Liver (tissue), 9 donors: ENCODE measurements around the gene LHX8. TPM values are rescaled to one million over a fixed set of nuclear protein-coding genes. Genes with fewer than 3 reads are reported as not detected.
"Not testable (repeated sequence)": the region's sequence is repeated elsewhere in the genome, so short reads cannot be mapped to it uniquely, and the experiment has no call there.

Experiments used
- DNase-seq: peaks from one replicate; pipeline ENCODE4 v3.0.0-alpha.2; 2017; ENCODE audit warnings: low spot score
- H3K27ac ChIP-seq, 2 donors: one replicate each; pipeline ENCODE4 v1.7.0; 2013; ENCODE audit warnings: inconsistent platforms in 2 of 2, low read length in 2 of 2, control low read depth in 1 of 2, low read depth in 1 of 2, mild to moderate bottlenecking in 1 of 2
- H3K27me3 ChIP-seq, 4 donors: one replicate each; pipeline versions ENCODE4 v1.6.1 to v1.7.0; 2013; ENCODE audit warnings: low read length in 3 of 4, inconsistent platforms in 1 of 4, mild to moderate bottlenecking in 1 of 4, moderate library complexity in 1 of 4; ENCODE audit not compliant: control insufficient read depth in 4 of 4, insufficient read depth in 4 of 4
- H3K36me3 ChIP-seq, 4 donors: one replicate each; pipeline versions ENCODE4 v1.6.1 to v1.7.0; 2013; ENCODE audit warnings: low read length in 3 of 4, mild to moderate bottlenecking in 3 of 4, low read depth in 1 of 4, moderate library complexity in 1 of 4; ENCODE audit not compliant: control insufficient read depth in 4 of 4, insufficient read depth in 3 of 4
- H3K4me1 ChIP-seq, 4 donors: one replicate each; pipeline versions ENCODE4 v1.6.1 to v1.7.0; 2013; ENCODE audit warnings: low read length in 3 of 4, mild to moderate bottlenecking in 3 of 4, moderate library complexity in 1 of 4; ENCODE audit not compliant: control insufficient read depth in 4 of 4, insufficient read depth in 4 of 4
- H3K4me3 ChIP-seq, 3 donors: one replicate each; pipeline versions ENCODE4 v1.6.1 to v1.7.0; 2013; ENCODE audit warnings: low read length in 3 of 3, control low read depth in 1 of 3, low read depth in 1 of 3, mild to moderate bottlenecking in 1 of 3
- H3K9ac ChIP-seq, 2 donors: one replicate each; pipeline ENCODE4 v1.7.0; 2013; ENCODE audit warnings: low read length in 2 of 2, mild to moderate bottlenecking in 2 of 2, moderate library complexity in 2 of 2, control low read depth in 1 of 2, low read depth in 1 of 2
- H3K9me3 ChIP-seq, 4 donors: one replicate each; pipeline versions ENCODE4 v1.6.1 to v1.7.0; 2013; ENCODE audit warnings: low read length in 3 of 4; ENCODE audit not compliant: control insufficient read depth in 4 of 4
- EGR1 ChIP-seq, 2 donors: IDR thresholded peaks; 2 replicates each; pipeline ENCODE4 v1.6.1; 2016 to 2018; ENCODE audit warnings: antibody characterized with exemption in 2 of 2, low read depth in 2 of 2
- FOXA1 ChIP-seq: IDR thresholded peaks from 2 replicates; pipeline ENCODE4 v1.6.1; 2016; ENCODE audit warnings: antibody characterized with exemption
- FOXA2 ChIP-seq: IDR thresholded peaks from 2 replicates; pipeline ENCODE4 v1.6.1; 2016; ENCODE audit warnings: antibody characterized with exemption
- GABPA ChIP-seq, 2 donors: IDR thresholded peaks in 1 of 2; conservative IDR thresholded peaks in 1 of 2; 2 replicates each; pipeline ENCODE4 v1.6.1; 2016; ENCODE audit warnings: antibody characterized with exemption in 2 of 2, mild to moderate bottlenecking in 1 of 2, moderate library complexity in 1 of 2
- HNF4A ChIP-seq, 2 donors: conservative IDR thresholded peaks; 2 replicates each; pipeline ENCODE4 v1.6.1; 2016; ENCODE audit warnings: antibody characterized with exemption in 2 of 2, mild to moderate bottlenecking in 2 of 2
- HNF4G ChIP-seq: IDR thresholded peaks from 2 replicates; pipeline ENCODE4 v1.6.1; 2016; ENCODE audit warnings: antibody characterized with exemption
- JUND ChIP-seq, 2 donors: IDR thresholded peaks; 2 replicates each; pipeline ENCODE4 v1.6.1; 2016; ENCODE audit warnings: antibody characterized with exemption in 2 of 2
- NR2F2 ChIP-seq: IDR thresholded peaks from 2 replicates; pipeline ENCODE4 v1.6.1; 2016; ENCODE audit warnings: antibody characterized with exemption
- RAD21 ChIP-seq, 2 donors: IDR thresholded peaks; 2 replicates each; pipeline ENCODE4 v1.6.1; 2016; ENCODE audit warnings: antibody characterized with exemption in 2 of 2, mild to moderate bottlenecking in 2 of 2
- RXRA ChIP-seq, 2 donors: IDR thresholded peaks; 2 replicates each; pipeline ENCODE4 v1.6.1; 2017 to 2018; ENCODE audit warnings: antibody characterized with exemption in 2 of 2, mild to moderate bottlenecking in 1 of 2
- SP1 ChIP-seq: IDR thresholded peaks from 2 replicates; pipeline ENCODE4 v1.6.1; 2018; ENCODE audit warnings: antibody characterized with exemption, mild to moderate bottlenecking
- TAF1 ChIP-seq: conservative IDR thresholded peaks from 2 replicates; pipeline ENCODE4 v1.6.1; 2016; ENCODE audit warnings: antibody characterized with exemption, mild to moderate bottlenecking
- YY1 ChIP-seq: IDR thresholded peaks from 2 replicates; pipeline ENCODE4 v1.6.1; 2016; ENCODE audit warnings: antibody characterized with exemption, mild to moderate bottlenecking
- WGBS: extraction: QIAGEN DNeasy Blood & Tissue Kit; methylation state at CpG from one replicate; pipeline ENCODE4 v1.1.7; 2013; 5-methylcytosine and 5-hydroxymethylcytosine counted together
- polyA plus RNA-seq, 2 donors: library from polyadenylated mRNA; stranded (reverse) in 1 of 2; unstranded in 1 of 2; fragments of 200-250 nt in 1 of 2; fragments of >200 nt in 1 of 2; fragmentation: Nextera tagmentation in 1 of 2; extraction: Ambion mirVana in 1 of 2; gene quantifications; one replicate each; pipeline versions ENCODE4 v1.2.1 to v1.2.3, GENCODE V29; 2013 to 2015
- total RNA-seq, 2 donors: library from RNA; depleted of rRNA; stranded (reverse); fragments of >200 nt; gene quantifications; one replicate each; pipeline ENCODE4 v1.2.3, GENCODE V29; 2014
- TF ChIP-seq, protein P1 (sequence below): IDR thresholded peaks from 2 replicates; pipeline ENCODE4 v1.6.1; 2016; ENCODE audit warnings: antibody characterized with exemption
- TF ChIP-seq, protein P2 (sequence below): IDR thresholded peaks from 2 replicates; pipeline ENCODE4 v1.6.1; 2016; ENCODE audit warnings: antibody characterized with exemption
- TF ChIP-seq, protein P3 (sequence below): fragments of 150-350 bp; IDR thresholded peaks from 2 replicates; pipeline ENCODE4 v1.5.1; 2017; ENCODE audit warnings: improper control_type of control experiment, low read depth, low read length; ENCODE audit not compliant: missing input control
- TF ChIP-seq, protein P4 (sequence below): IDR thresholded peaks from 2 replicates; pipeline ENCODE4 v1.6.1; 2016; ENCODE audit warnings: antibody characterized with exemption
- TF ChIP-seq, protein P5 (sequence below): IDR thresholded peaks from 2 replicates; pipeline ENCODE4 v1.6.1; 2016; ENCODE audit warnings: antibody characterized with exemption, mild to moderate bottlenecking
- donor health status: healthy.
- donor health status: healthy.
- donor health status: healthy.
- donor health status: healthy.
- donor health status: healthy.

The LHX8 gene
- total and polyA plus RNA-seq, 4 donors, result not detected

DNA sequence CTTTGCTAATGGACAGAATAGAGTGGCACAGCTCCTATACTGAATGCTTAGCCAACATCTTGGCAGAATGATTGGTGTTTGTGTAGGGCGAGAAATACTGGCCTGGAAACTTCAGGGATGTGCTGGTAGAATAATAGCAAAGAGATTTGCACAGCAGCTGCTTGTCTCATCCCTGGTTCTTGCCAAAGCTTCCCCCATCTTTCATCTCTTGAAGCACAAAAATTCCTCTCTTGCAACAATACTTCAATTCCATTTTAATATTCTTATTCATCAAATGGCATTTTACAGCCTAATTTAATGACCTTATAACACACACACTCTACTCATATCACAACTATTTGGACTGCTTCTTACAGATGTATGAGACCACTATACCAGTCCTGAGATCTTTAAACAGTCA is 37.7 kb downstream of the LHX8 start (continued):
- TF ChIP-seq, protein P1, sequence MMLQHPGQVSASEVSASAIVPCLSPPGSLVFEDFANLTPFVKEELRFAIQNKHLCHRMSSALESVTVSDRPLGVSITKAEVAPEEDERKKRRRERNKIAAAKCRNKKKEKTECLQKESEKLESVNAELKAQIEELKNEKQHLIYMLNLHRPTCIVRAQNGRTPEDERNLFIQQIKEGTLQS, result no peak

DNA sequence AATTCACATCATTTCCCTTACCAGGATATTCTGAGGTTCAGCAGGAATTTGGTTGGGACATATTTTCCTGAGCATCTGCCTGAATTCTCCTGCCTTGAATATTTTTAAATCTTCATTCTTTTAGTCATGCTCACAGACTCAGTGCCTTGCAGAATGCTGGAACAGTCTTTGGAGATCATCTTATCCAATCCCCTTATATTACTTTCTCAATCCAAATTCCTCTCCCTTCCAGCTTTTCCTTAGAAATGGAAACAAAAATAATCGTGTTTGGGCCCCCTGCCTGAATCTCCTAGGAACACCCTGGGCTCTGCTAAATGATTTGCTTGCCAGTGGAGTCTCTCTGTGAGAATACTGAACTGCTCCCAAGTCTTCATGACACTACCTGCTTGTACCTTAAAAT is 38.4 kb downstream of the LHX8 start:
- no peak overlapping the region for H3K27ac ChIP-seq
- no peaks in the 10 kb centered on the region for H3K36me3 ChIP-seq
- TF ChIP-seq FOXA1, result no peak
- TF ChIP-seq JUND (IDR thresholded peaks at IDR 0.05), result no peak
- no peaks in the 10 kb centered on the region for H3K27me3 ChIP-seq
- no peaks in the 10 kb centered on the region for H3K9me3 ChIP-seq
- H3K4me1 ChIP-seq, result peaks cover under 1 to 3% (median 1%) of the 10 kb centered on the region in 4 donors
- no peak overlapping the region for H3K9ac ChIP-seq
- no peak for DNase-seq
- 32% methylated on average over 1 of the region's 1 CpG for WGBS
- H3K4me3 ChIP-seq, result no peak overlapping the region

DNA sequence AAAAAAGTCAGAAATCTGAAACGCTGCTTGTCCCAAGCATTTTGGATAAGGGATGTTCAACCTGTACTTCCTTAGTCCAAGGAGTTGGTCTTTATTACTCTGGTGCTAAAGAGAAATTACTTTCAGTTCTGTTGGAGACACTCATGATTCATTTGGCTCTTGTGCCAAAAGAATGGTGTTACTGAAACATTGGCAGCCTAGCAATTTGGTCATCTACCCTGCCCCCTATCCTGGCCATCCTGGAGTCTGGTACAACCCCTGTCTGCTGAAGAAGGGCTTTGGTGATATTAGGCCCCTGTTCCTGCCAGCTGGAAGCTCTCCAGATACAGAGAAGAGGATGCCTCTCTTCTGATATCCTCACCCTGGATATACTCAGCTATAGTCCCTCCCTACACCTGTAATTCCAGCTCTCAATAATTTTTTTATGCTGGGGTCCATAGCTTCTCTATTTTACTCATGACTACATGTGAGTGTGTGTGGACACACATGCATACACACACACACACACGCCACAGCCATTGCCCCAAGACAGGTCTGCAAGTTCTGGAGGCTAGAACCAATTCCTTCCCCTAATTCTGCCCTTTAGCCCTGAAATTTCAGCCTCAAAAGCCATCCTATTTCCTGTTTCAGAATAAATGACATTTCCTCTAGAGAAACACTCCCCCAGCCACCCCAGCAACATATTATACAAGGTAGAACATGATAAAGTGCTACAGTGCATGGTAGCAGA is 40.0 kb downstream of the LHX8 start:
- no peak for DNase-seq
- TF ChIP-seq HNF4A (conservative IDR thresholded peaks at IDR 0.05), result no peak
- TF ChIP-seq YY1, result no peak
- TF ChIP-seq, protein P1, result no peak
- no peak for TF ChIP-seq JUND (IDR thresholded peaks at IDR 0.05)
- TF ChIP-seq, protein P2, sequence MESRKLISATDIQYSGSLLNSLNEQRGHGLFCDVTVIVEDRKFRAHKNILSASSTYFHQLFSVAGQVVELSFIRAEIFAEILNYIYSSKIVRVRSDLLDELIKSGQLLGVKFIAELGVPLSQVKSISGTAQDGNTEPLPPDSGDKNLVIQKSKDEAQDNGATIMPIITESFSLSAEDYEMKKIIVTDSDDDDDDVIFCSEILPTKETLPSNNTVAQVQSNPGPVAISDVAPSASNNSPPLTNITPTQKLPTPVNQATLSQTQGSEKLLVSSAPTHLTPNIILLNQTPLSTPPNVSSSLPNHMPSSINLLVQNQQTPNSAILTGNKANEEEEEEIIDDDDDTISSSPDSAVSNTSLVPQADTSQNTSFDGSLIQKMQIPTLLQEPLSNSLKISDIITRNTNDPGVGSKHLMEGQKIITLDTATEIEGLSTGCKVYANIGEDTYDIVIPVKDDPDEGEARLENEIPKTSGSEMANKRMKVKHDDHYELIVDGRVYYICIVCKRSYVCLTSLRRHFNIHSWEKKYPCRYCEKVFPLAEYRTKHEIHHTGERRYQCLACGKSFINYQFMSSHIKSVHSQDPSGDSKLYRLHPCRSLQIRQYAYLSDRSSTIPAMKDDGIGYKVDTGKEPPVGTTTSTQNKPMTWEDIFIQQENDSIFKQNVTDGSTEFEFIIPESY, result no peak
- TF ChIP-seq SP1, result no peak
- TF ChIP-seq TAF1, result no peak
- no peak for TF ChIP-seq RXRA (IDR thresholded peaks at IDR 0.05)
- no peak for TF ChIP-seq NR2F2
- no peak for TF ChIP-seq HNF4G
- no peak for TF ChIP-seq RAD21 (IDR thresholded peaks at IDR 0.05)
- TF ChIP-seq, protein P3, sequence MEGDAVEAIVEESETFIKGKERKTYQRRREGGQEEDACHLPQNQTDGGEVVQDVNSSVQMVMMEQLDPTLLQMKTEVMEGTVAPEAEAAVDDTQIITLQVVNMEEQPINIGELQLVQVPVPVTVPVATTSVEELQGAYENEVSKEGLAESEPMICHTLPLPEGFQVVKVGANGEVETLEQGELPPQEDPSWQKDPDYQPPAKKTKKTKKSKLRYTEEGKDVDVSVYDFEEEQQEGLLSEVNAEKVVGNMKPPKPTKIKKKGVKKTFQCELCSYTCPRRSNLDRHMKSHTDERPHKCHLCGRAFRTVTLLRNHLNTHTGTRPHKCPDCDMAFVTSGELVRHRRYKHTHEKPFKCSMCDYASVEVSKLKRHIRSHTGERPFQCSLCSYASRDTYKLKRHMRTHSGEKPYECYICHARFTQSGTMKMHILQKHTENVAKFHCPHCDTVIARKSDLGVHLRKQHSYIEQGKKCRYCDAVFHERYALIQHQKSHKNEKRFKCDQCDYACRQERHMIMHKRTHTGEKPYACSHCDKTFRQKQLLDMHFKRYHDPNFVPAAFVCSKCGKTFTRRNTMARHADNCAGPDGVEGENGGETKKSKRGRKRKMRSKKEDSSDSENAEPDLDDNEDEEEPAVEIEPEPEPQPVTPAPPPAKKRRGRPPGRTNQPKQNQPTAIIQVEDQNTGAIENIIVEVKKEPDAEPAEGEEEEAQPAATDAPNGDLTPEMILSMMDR, result no peak
- TF ChIP-seq, protein P4, sequence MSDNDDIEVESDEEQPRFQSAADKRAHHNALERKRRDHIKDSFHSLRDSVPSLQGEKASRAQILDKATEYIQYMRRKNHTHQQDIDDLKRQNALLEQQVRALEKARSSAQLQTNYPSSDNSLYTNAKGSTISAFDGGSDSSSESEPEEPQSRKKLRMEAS, result no peak
- no peak for TF ChIP-seq FOXA1
- TF ChIP-seq EGR1 (IDR thresholded peaks at IDR 0.05; ENCODE audit: low read depth in 2 of 2), result no peak
- no peak for TF ChIP-seq GABPA (IDR thresholded peaks at IDR 0.05 in 1 of 2, conservative IDR thresholded peaks at IDR 0.05 in 1 of 2)
- no peak for TF ChIP-seq FOXA2
- TF ChIP-seq, protein P5, sequence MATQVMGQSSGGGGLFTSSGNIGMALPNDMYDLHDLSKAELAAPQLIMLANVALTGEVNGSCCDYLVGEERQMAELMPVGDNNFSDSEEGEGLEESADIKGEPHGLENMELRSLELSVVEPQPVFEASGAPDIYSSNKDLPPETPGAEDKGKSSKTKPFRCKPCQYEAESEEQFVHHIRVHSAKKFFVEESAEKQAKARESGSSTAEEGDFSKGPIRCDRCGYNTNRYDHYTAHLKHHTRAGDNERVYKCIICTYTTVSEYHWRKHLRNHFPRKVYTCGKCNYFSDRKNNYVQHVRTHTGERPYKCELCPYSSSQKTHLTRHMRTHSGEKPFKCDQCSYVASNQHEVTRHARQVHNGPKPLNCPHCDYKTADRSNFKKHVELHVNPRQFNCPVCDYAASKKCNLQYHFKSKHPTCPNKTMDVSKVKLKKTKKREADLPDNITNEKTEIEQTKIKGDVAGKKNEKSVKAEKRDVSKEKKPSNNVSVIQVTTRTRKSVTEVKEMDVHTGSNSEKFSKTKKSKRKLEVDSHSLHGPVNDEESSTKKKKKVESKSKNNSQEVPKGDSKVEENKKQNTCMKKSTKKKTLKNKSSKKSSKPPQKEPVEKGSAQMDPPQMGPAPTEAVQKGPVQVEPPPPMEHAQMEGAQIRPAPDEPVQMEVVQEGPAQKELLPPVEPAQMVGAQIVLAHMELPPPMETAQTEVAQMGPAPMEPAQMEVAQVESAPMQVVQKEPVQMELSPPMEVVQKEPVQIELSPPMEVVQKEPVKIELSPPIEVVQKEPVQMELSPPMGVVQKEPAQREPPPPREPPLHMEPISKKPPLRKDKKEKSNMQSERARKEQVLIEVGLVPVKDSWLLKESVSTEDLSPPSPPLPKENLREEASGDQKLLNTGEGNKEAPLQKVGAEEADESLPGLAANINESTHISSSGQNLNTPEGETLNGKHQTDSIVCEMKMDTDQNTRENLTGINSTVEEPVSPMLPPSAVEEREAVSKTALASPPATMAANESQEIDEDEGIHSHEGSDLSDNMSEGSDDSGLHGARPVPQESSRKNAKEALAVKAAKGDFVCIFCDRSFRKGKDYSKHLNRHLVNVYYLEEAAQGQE, result no peak

DNA sequence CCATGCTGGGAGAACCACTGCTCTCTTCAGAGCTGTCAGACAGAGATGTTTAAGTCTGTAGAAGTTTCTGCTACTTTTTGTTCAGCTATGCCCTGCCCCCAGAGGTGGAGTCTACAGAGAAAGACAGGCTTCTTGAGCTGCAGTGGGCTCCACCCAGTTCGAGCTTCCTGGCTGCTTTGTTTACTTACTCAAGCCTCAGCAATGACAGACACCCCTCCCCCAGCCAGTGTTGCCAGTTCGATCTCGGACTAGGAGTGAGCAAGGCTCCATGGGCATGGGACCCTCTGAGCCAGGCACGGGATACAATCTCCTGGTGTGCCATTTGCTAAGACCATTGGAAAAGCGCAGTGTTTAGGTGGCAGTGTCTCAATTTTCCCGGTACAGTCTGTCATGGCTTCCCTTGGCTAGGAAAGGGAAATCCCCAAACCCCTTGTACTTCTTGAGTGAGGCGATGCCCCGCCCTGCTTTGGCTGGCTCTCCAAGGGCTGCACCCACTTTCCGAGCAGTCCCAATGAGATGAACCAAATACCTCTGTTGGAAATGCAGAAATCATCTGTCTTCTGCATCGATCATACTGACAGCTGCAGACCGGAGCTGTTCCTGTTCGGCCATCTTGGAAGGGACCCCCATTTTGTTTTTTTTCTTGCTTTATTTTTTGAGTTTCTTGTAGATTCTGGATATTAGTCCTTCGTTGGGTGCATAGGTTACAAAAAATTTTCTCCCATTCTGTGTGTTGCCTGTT is 47.2 kb downstream of the LHX8 start:
- not testable (repeated sequence) for H3K36me3 ChIP-seq, H3K4me3 ChIP-seq, H3K9ac ChIP-seq, H3K27me3 ChIP-seq, H3K9me3 ChIP-seq, H3K27ac ChIP-seq, DNase-seq, H3K4me1 ChIP-seq
- 82% methylated on average over 13 of the region's 13 CpGs for WGBS

More for the DNA sequence above, 40.0 kb downstream of the LHX8 start:
- H3K9ac ChIP-seq, result no peak overlapping the region
- H3K4me1 ChIP-seq, result no peaks in the 10 kb centered on the region
- H3K27me3 ChIP-seq, result no peaks in the 10 kb centered on the region
- no peaks in the 10 kb centered on the region for H3K36me3 ChIP-seq
- H3K27ac ChIP-seq, result no peak overlapping the region
- WGBS, result 71% methylated on average over 2 of the region's 2 CpGs
- H3K9me3 ChIP-seq, result peaks cover 0 to 2% (median 0%) of the 10 kb centered on the region in 4 donors
- H3K4me3 ChIP-seq, result no peak overlapping the region
